WI38 (cell line): Measurements from ENCODE around the gene POLD3.

Experiments
- H3K4me3 ChIP-seq: 2 replicates; pipeline ENCODE4 v1.5.1; 2011; ENCODE audit warnings: low read depth, mild to moderate bottlenecking, control low read depth, low read length
- CTCF ChIP-seq: IDR thresholded peaks from 2 replicates; pipeline ENCODE4 v1.5.1; 2012; ENCODE audit warnings: low read depth, mild to moderate bottlenecking, control low read depth, low read length

The POLD3 gene

GRCh38 chr11:74572349-74572748 is 20.0 kb upstream of the POLD3 start:
- TF ChIP-seq CTCF, result no peak
- H3K4me3 ChIP-seq, result no peak overlapping the region

GRCh38 chr11:74574563-74574962 is 17.8 kb upstream of the POLD3 start:
- H3K4me3 ChIP-seq, result no peak overlapping the region
- TF ChIP-seq CTCF, result no peak

GRCh38 chr11:74575999-74576398 is 16.4 kb upstream of the POLD3 start:
- no peak for TF ChIP-seq CTCF
- H3K4me3 ChIP-seq, result no peak overlapping the region

GRCh38 chr11:74577181-74577580 is 15.2 kb upstream of the POLD3 start:
- TF ChIP-seq CTCF, result no peak
- no peak overlapping the region for H3K4me3 ChIP-seq

- TF ChIP-seq CTCF, result no peak
- H3K4me3 ChIP-seq, result no peak overlapping the region
Measured at GRCh38 chr11:74577624-74578396, 14.6 kb upstream of the POLD3 start.

GRCh38 chr11:74579577-74580270 is 12.7 kb upstream of the POLD3 start:
- TF ChIP-seq CTCF, result no peak
- H3K4me3 ChIP-seq, result no peak overlapping the region

GRCh38 chr11:74581954-74582547 is 10.3 kb upstream of the POLD3 start:
- TF ChIP-seq CTCF, result no peak
- no peak overlapping the region for H3K4me3 ChIP-seq
